H9 (cell line): ENCODE results near the gene NEAT1. TPM values are rescaled to one million over a fixed set of nuclear protein-coding genes. Genes with fewer than 3 reads are reported as not detected.

ENCODE experiments used
- DNase-seq: peaks from one replicate; pipeline ENCODE4 v3.0.0-alpha.2; 2017
- H2AFZ ChIP-seq: one replicate; pipeline ENCODE4 v1.6.1; 2013; ENCODE audit warnings: mild to moderate bottlenecking, low read length, control low read depth, moderate library complexity
- H2AK5ac ChIP-seq: 2 replicates; pipeline ENCODE4 v1.6.1; 2013; ENCODE audit warnings: low read length, control low read depth, mixed read lengths; ENCODE audit not compliant: insufficient read length
- H2BK120ac ChIP-seq: one replicate; pipeline ENCODE4 v1.6.1; 2013; ENCODE audit warnings: low read depth, mild to moderate bottlenecking, low read length, control low read depth, inconsistent platforms; ENCODE audit not compliant: poor library complexity, severe bottlenecking
- H2BK12ac ChIP-seq: 2 replicates; pipeline ENCODE4 v1.6.1; 2013; ENCODE audit warnings: low read length, control low read depth, mixed read lengths, low read depth; ENCODE audit not compliant: insufficient read length
- H2BK15ac ChIP-seq: 2 replicates; pipeline ENCODE4 v1.6.1; 2013; ENCODE audit warnings: low read depth, low read length, control low read depth
- H2BK20ac ChIP-seq: one replicate; pipeline ENCODE4 v1.6.1; 2013; ENCODE audit warnings: low read depth, mild to moderate bottlenecking, low read length, control low read depth, inconsistent platforms; ENCODE audit not compliant: poor library complexity, severe bottlenecking
- H2BK5ac ChIP-seq: 2 replicates; pipeline ENCODE4 v1.6.1; 2013; ENCODE audit warnings: low read length, control low read depth, mixed read lengths; ENCODE audit not compliant: insufficient read length
- H3K14ac ChIP-seq: 2 replicates; pipeline ENCODE4 v1.6.1; 2013; ENCODE audit warnings: low read length, control low read depth; ENCODE audit not compliant: insufficient read depth
- H3K18ac ChIP-seq: 2 replicates; pipeline ENCODE4 v1.6.1; 2013; ENCODE audit warnings: low read depth, mild to moderate bottlenecking, mixed read lengths, low read length, control low read depth; ENCODE audit not compliant: insufficient read length
- H3K23ac ChIP-seq: 2 replicates; pipeline ENCODE4 v1.6.1; 2013; ENCODE audit warnings: low read length, control low read depth, mixed read lengths, low read depth; ENCODE audit not compliant: insufficient read length
- H3K23me2 ChIP-seq: 2 replicates; pipeline ENCODE4 v1.6.1; 2013; ENCODE audit warnings: low read depth, mild to moderate bottlenecking, mixed read lengths, low read length, control low read depth; ENCODE audit not compliant: insufficient read length, poor library complexity, severe bottlenecking
- H3K27ac ChIP-seq: 2 replicates; pipeline ENCODE4 v1.5.1; 2013; ENCODE audit warnings: low read length, control low read depth, mixed read lengths, low read depth; ENCODE audit not compliant: insufficient read length
- H3K27me3 ChIP-seq: 2 replicates; pipeline ENCODE4 v1.6.1; 2013; ENCODE audit warnings: low read length, control low read depth, inconsistent platforms; ENCODE audit not compliant: insufficient read depth
- H3K4ac ChIP-seq: 2 replicates; pipeline ENCODE4 v1.6.1; 2013; ENCODE audit warnings: low read depth, mild to moderate bottlenecking, control low read depth, inconsistent platforms, low read length, moderate library complexity
- H3K4me1 ChIP-seq: 2 replicates; pipeline ENCODE4 v1.6.1; 2013; ENCODE audit warnings: low read length, control low read depth, inconsistent platforms; ENCODE audit not compliant: insufficient read depth
- H3K4me2 ChIP-seq: 2 replicates; pipeline ENCODE4 v1.6.1; 2013; ENCODE audit warnings: low read length, control low read depth, mixed read lengths; ENCODE audit not compliant: insufficient read length, insufficient read depth
- H3K56ac ChIP-seq: 2 replicates; pipeline ENCODE4 v1.6.1; 2013; ENCODE audit warnings: low read depth, mild to moderate bottlenecking, mixed read lengths, low read length, control low read depth; ENCODE audit not compliant: insufficient read length
- H3K79me1 ChIP-seq: 2 replicates; pipeline ENCODE4 v1.6.1; 2013; ENCODE audit warnings: low read depth, mild to moderate bottlenecking, moderate library complexity, low read length, control low read depth, inconsistent platforms; ENCODE audit not compliant: insufficient read depth, poor library complexity, severe bottlenecking
- H3K79me2 ChIP-seq: 2 replicates; pipeline ENCODE4 v1.6.1; 2013; ENCODE audit warnings: low read length, control low read depth, inconsistent platforms; ENCODE audit not compliant: insufficient read depth
- H3K9ac ChIP-seq: 2 replicates; pipeline ENCODE4 v1.6.1; 2013; ENCODE audit warnings: low read length, control low read depth, mixed read lengths; ENCODE audit not compliant: insufficient read length; ENCODE audit errors: extremely low read depth
- H3K9me3 ChIP-seq: one replicate; pipeline ENCODE4 v1.6.1; 2013; ENCODE audit warnings: low read depth, low read length, inconsistent platforms; ENCODE audit not compliant: control insufficient read depth
- H3T11ph ChIP-seq: one replicate; pipeline ENCODE4 v1.6.1; 2013; ENCODE audit warnings: mild to moderate bottlenecking, low read length, control low read depth, inconsistent platforms
- H4K20me1 ChIP-seq: one replicate; pipeline ENCODE4 v1.6.1; 2013; ENCODE audit not compliant: control insufficient read depth, insufficient read length, insufficient read depth
- H4K5ac ChIP-seq: 2 replicates; pipeline ENCODE4 v1.6.1; 2013; ENCODE audit warnings: low read depth, mild to moderate bottlenecking, mixed read lengths, low read length, control low read depth; ENCODE audit not compliant: insufficient read length
- H4K8ac ChIP-seq: replicated peaks from 2 replicates; pipeline ENCODE4 v1.6.1; 2013; ENCODE audit warnings: low read length, control low read depth, mixed read lengths, low read depth; ENCODE audit not compliant: insufficient read length
- H4K91ac ChIP-seq: 2 replicates; pipeline ENCODE4 v1.6.1; 2013; ENCODE audit warnings: low read depth, mild to moderate bottlenecking, moderate library complexity, mixed read lengths, low read length, control low read depth; ENCODE audit not compliant: insufficient read length
- H3K27ac Mint-ChIP-seq, 3 experiments: 2 replicates in 2 of 3; 3 replicates in 1 of 3; pipeline ENCODE4 v1.8.0; 2020 to 2021; ENCODE audit warnings: mixed read lengths in 3 of 3, mild to moderate bottlenecking in 1 of 3, moderate library complexity in 1 of 3
- H3K27me3 Mint-ChIP-seq: 2 replicates; pipeline ENCODE4 v1.8.0; 2021; ENCODE audit warnings: low read depth, mild to moderate bottlenecking, moderate library complexity, mixed read lengths
- H3K36me3 Mint-ChIP-seq, 3 experiments: 2 replicates in 2 of 3; 3 replicates in 1 of 3; pipeline ENCODE4 v1.8.0; 2020 to 2021; ENCODE audit warnings: low read depth in 3 of 3, mixed read lengths in 3 of 3; ENCODE audit not compliant: insufficient read depth in 1 of 3
- H3K4me1 Mint-ChIP-seq, 2 experiments: 2 replicates each; pipeline ENCODE4 v1.8.0; 2020; ENCODE audit warnings: mixed read lengths in 2 of 2
- H3K4me3 Mint-ChIP-seq, 2 experiments: 2 replicates in 1 of 2; 3 replicates in 1 of 2; pipeline ENCODE4 v1.8.0; 2020 to 2021; ENCODE audit warnings: mild to moderate bottlenecking in 2 of 2, mixed read lengths in 2 of 2, moderate library complexity in 1 of 2
- H3K9me3 Mint-ChIP-seq, 2 experiments: 2 replicates in 1 of 2; 3 replicates in 1 of 2; pipeline ENCODE4 v1.8.0; 2020; ENCODE audit warnings: mild to moderate bottlenecking in 2 of 2, mixed read lengths in 2 of 2, moderate library complexity in 1 of 2
- CTCF ChIP-seq: fragments of 200-600 bp; sonication (generic); conservative IDR thresholded peaks from 3 replicates; pipeline ENCODE4 v1.8.0; 2021; ENCODE audit warnings: antibody characterized with exemption, mild to moderate bottlenecking
- WGBS: extraction: QIAGEN DNeasy Blood & Tissue Kit; methylation state at CpG from one replicate; pipeline ENCODE4 v1.1.7; 2013; ENCODE audit warnings: missing lambda C conversion rate, low lambda C conversion rate, mixed read lengths; ENCODE audit not compliant: insufficient read length; ENCODE audit errors: extremely low coverage; 5-methylcytosine and 5-hydroxymethylcytosine counted together
- total RNA-seq: library from RNA; stranded (reverse); gene quantifications from 2 replicates; pipeline ENCODE4 v1.2.1, GENCODE V29; 2021

The NEAT1 gene
- total RNA-seq, 1 experiment from 2014 or later = 12.7 TPM

- Histone ChIP-seq H4K20me1 (no peaks in the 10 kb centered on the region), H3K27me3 (no peaks in the 10 kb centered on the region), H2BK12ac (no peak overlapping the region), H3K9ac (no peak overlapping the region), H4K91ac (no peak overlapping the region), H3K79me2 (no peaks in the 10 kb centered on the region; the same call in 1 of the 2 replicates), H3K79me1 (no peaks in the 10 kb centered on the region), H4K8ac (no peak overlapping the region), H3K27ac (no peak overlapping the region), H2AK5ac (no peak overlapping the region), H3T11ph (no peak overlapping the region), H2BK20ac (no peak overlapping the region), H4K5ac (no peak overlapping the region), H3K4me2 (no peak overlapping the region), H2BK5ac (no peak overlapping the region), H3K14ac (no peak overlapping the region), H3K4ac (no peak overlapping the region), H3K9me3 (no peaks in the 10 kb centered on the region), H3K4me1 (peaks cover 7% of the 10 kb centered on the region; the same call in 1 of the 2 replicates), H3K56ac (no peak overlapping the region), H2BK15ac (no peak overlapping the region), H3K18ac (no peak overlapping the region), H3K23ac (no peak overlapping the region), H2AFZ (no peak overlapping the region), H2BK120ac (no peak overlapping the region), H3K23me2 (no peaks in the 10 kb centered on the region)
- no peak for DNase-seq
- no peaks in the 10 kb centered on the region for H3K9me3 Mint-ChIP-seq
- peaks cover 14% of the 10 kb centered on the region in 2 experiments for H3K4me1 Mint-ChIP-seq
- no peak overlapping the region for H3K4me3 Mint-ChIP-seq
- H3K36me3 Mint-ChIP-seq = no peaks in the 10 kb centered on the region
- WGBS = no CpG with 5 or more reads among the region's 2 CpGs
- TF ChIP-seq CTCF = no peak
- no peak overlapping the region for H3K27ac Mint-ChIP-seq
- H3K27me3 Mint-ChIP-seq = no peaks in the 10 kb centered on the region
These were observed 11.1 kb downstream of the NEAT1 start for GRCh38 chr11:65433657-65434056.
